H9 (cell line): ENCODE results near the gene VEZF1. TPM values are rescaled to one million over a fixed set of nuclear protein-coding genes. Genes with fewer than 3 reads are reported as not detected.

ENCODE experiments used
- DNase-seq: peaks from one replicate; pipeline ENCODE4 v3.0.0-alpha.2; 2017
- H2AFZ ChIP-seq: one replicate; pipeline ENCODE4 v1.6.1; 2013; ENCODE audit warnings: mild to moderate bottlenecking, low read length, control low read depth, moderate library complexity
- H2AK5ac ChIP-seq: 2 replicates; pipeline ENCODE4 v1.6.1; 2013; ENCODE audit warnings: low read length, control low read depth, mixed read lengths; ENCODE audit not compliant: insufficient read length
- H2BK120ac ChIP-seq: one replicate; pipeline ENCODE4 v1.6.1; 2013; ENCODE audit warnings: low read depth, mild to moderate bottlenecking, low read length, control low read depth, inconsistent platforms; ENCODE audit not compliant: poor library complexity, severe bottlenecking
- H2BK12ac ChIP-seq: 2 replicates; pipeline ENCODE4 v1.6.1; 2013; ENCODE audit warnings: low read length, control low read depth, mixed read lengths, low read depth; ENCODE audit not compliant: insufficient read length
- H2BK15ac ChIP-seq: 2 replicates; pipeline ENCODE4 v1.6.1; 2013; ENCODE audit warnings: low read depth, low read length, control low read depth
- H2BK20ac ChIP-seq: one replicate; pipeline ENCODE4 v1.6.1; 2013; ENCODE audit warnings: low read depth, mild to moderate bottlenecking, low read length, control low read depth, inconsistent platforms; ENCODE audit not compliant: poor library complexity, severe bottlenecking
- H2BK5ac ChIP-seq: 2 replicates; pipeline ENCODE4 v1.6.1; 2013; ENCODE audit warnings: low read length, control low read depth, mixed read lengths; ENCODE audit not compliant: insufficient read length
- H3K14ac ChIP-seq: 2 replicates; pipeline ENCODE4 v1.6.1; 2013; ENCODE audit warnings: low read length, control low read depth; ENCODE audit not compliant: insufficient read depth
- H3K18ac ChIP-seq: 2 replicates; pipeline ENCODE4 v1.6.1; 2013; ENCODE audit warnings: low read depth, mild to moderate bottlenecking, mixed read lengths, low read length, control low read depth; ENCODE audit not compliant: insufficient read length
- H3K23ac ChIP-seq: 2 replicates; pipeline ENCODE4 v1.6.1; 2013; ENCODE audit warnings: low read length, control low read depth, mixed read lengths, low read depth; ENCODE audit not compliant: insufficient read length
- H3K23me2 ChIP-seq: 2 replicates; pipeline ENCODE4 v1.6.1; 2013; ENCODE audit warnings: low read depth, mild to moderate bottlenecking, mixed read lengths, low read length, control low read depth; ENCODE audit not compliant: insufficient read length, poor library complexity, severe bottlenecking
- H3K27ac ChIP-seq: 2 replicates; pipeline ENCODE4 v1.5.1; 2013; ENCODE audit warnings: low read length, control low read depth, mixed read lengths, low read depth; ENCODE audit not compliant: insufficient read length
- H3K27me3 ChIP-seq: 2 replicates; pipeline ENCODE4 v1.6.1; 2013; ENCODE audit warnings: low read length, control low read depth, inconsistent platforms; ENCODE audit not compliant: insufficient read depth
- H3K4ac ChIP-seq: 2 replicates; pipeline ENCODE4 v1.6.1; 2013; ENCODE audit warnings: low read depth, mild to moderate bottlenecking, control low read depth, inconsistent platforms, low read length, moderate library complexity
- H3K4me1 ChIP-seq: 2 replicates; pipeline ENCODE4 v1.6.1; 2013; ENCODE audit warnings: low read length, control low read depth, inconsistent platforms; ENCODE audit not compliant: insufficient read depth
- H3K4me2 ChIP-seq: 2 replicates; pipeline ENCODE4 v1.6.1; 2013; ENCODE audit warnings: low read length, control low read depth, mixed read lengths; ENCODE audit not compliant: insufficient read length, insufficient read depth
- H3K56ac ChIP-seq: 2 replicates; pipeline ENCODE4 v1.6.1; 2013; ENCODE audit warnings: low read depth, mild to moderate bottlenecking, mixed read lengths, low read length, control low read depth; ENCODE audit not compliant: insufficient read length
- H3K79me1 ChIP-seq: 2 replicates; pipeline ENCODE4 v1.6.1; 2013; ENCODE audit warnings: low read depth, mild to moderate bottlenecking, moderate library complexity, low read length, control low read depth, inconsistent platforms; ENCODE audit not compliant: insufficient read depth, poor library complexity, severe bottlenecking
- H3K79me2 ChIP-seq: 2 replicates; pipeline ENCODE4 v1.6.1; 2013; ENCODE audit warnings: low read length, control low read depth, inconsistent platforms; ENCODE audit not compliant: insufficient read depth
- H3K9ac ChIP-seq: 2 replicates; pipeline ENCODE4 v1.6.1; 2013; ENCODE audit warnings: low read length, control low read depth, mixed read lengths; ENCODE audit not compliant: insufficient read length; ENCODE audit errors: extremely low read depth
- H3K9me3 ChIP-seq: one replicate; pipeline ENCODE4 v1.6.1; 2013; ENCODE audit warnings: low read depth, low read length, inconsistent platforms; ENCODE audit not compliant: control insufficient read depth
- H3T11ph ChIP-seq: one replicate; pipeline ENCODE4 v1.6.1; 2013; ENCODE audit warnings: mild to moderate bottlenecking, low read length, control low read depth, inconsistent platforms
- H4K20me1 ChIP-seq: one replicate; pipeline ENCODE4 v1.6.1; 2013; ENCODE audit not compliant: control insufficient read depth, insufficient read length, insufficient read depth
- H4K5ac ChIP-seq: 2 replicates; pipeline ENCODE4 v1.6.1; 2013; ENCODE audit warnings: low read depth, mild to moderate bottlenecking, mixed read lengths, low read length, control low read depth; ENCODE audit not compliant: insufficient read length
- H4K8ac ChIP-seq: replicated peaks from 2 replicates; pipeline ENCODE4 v1.6.1; 2013; ENCODE audit warnings: low read length, control low read depth, mixed read lengths, low read depth; ENCODE audit not compliant: insufficient read length
- H4K91ac ChIP-seq: 2 replicates; pipeline ENCODE4 v1.6.1; 2013; ENCODE audit warnings: low read depth, mild to moderate bottlenecking, moderate library complexity, mixed read lengths, low read length, control low read depth; ENCODE audit not compliant: insufficient read length
- H3K27ac Mint-ChIP-seq, 3 experiments: 2 replicates in 2 of 3; 3 replicates in 1 of 3; pipeline ENCODE4 v1.8.0; 2020 to 2021; ENCODE audit warnings: mixed read lengths in 3 of 3, mild to moderate bottlenecking in 1 of 3, moderate library complexity in 1 of 3
- H3K27me3 Mint-ChIP-seq: 2 replicates; pipeline ENCODE4 v1.8.0; 2021; ENCODE audit warnings: low read depth, mild to moderate bottlenecking, moderate library complexity, mixed read lengths
- H3K36me3 Mint-ChIP-seq, 3 experiments: 2 replicates in 2 of 3; 3 replicates in 1 of 3; pipeline ENCODE4 v1.8.0; 2020 to 2021; ENCODE audit warnings: low read depth in 3 of 3, mixed read lengths in 3 of 3; ENCODE audit not compliant: insufficient read depth in 1 of 3
- H3K4me1 Mint-ChIP-seq, 2 experiments: 2 replicates each; pipeline ENCODE4 v1.8.0; 2020; ENCODE audit warnings: mixed read lengths in 2 of 2
- H3K4me3 Mint-ChIP-seq, 2 experiments: 2 replicates in 1 of 2; 3 replicates in 1 of 2; pipeline ENCODE4 v1.8.0; 2020 to 2021; ENCODE audit warnings: mild to moderate bottlenecking in 2 of 2, mixed read lengths in 2 of 2, moderate library complexity in 1 of 2
- H3K9me3 Mint-ChIP-seq, 2 experiments: 2 replicates in 1 of 2; 3 replicates in 1 of 2; pipeline ENCODE4 v1.8.0; 2020; ENCODE audit warnings: mild to moderate bottlenecking in 2 of 2, mixed read lengths in 2 of 2, moderate library complexity in 1 of 2
- CTCF ChIP-seq: fragments of 200-600 bp; sonication (generic); conservative IDR thresholded peaks from 3 replicates; pipeline ENCODE4 v1.8.0; 2021; ENCODE audit warnings: antibody characterized with exemption, mild to moderate bottlenecking
- WGBS: extraction: QIAGEN DNeasy Blood & Tissue Kit; methylation state at CpG from one replicate; pipeline ENCODE4 v1.1.7; 2013; ENCODE audit warnings: missing lambda C conversion rate, low lambda C conversion rate, mixed read lengths; ENCODE audit not compliant: insufficient read length; ENCODE audit errors: extremely low coverage; 5-methylcytosine and 5-hydroxymethylcytosine counted together
- total RNA-seq: library from RNA; stranded (reverse); gene quantifications from 2 replicates; pipeline ENCODE4 v1.2.1, GENCODE V29; 2021

Gene VEZF1
- total RNA-seq, 1 experiment from 2014 or later = 58.1 TPM

- no peak overlapping the region for H4K5ac ChIP-seq
- WGBS = no CpG with 5 or more reads among the region's 5 CpGs
- no peak overlapping the region for H2BK12ac ChIP-seq
- no peak overlapping the region for H3K9ac ChIP-seq
- H4K20me1 ChIP-seq = no peaks in the 10 kb centered on the region
- H3K4me1 ChIP-seq = no peaks in the 10 kb centered on the region
- H2AFZ ChIP-seq = no peak overlapping the region
- H3K18ac ChIP-seq = no peak overlapping the region
- H3K79me2 ChIP-seq = no peaks in the 10 kb centered on the region
- H2AK5ac ChIP-seq = no peak overlapping the region
- Mint-ChIP-seq H3K4me3 (peak overlapping the region in 1 of 2 experiments; percentile 2; a peak in 2 of 5 replicates), H3K9me3 (no peaks in the 10 kb centered on the region), H3K27ac (peak overlapping the region in 2 of 3 experiments; percentile 40 to 46; a peak in 3 of 7 replicates), H3K27me3 (peaks cover 77% of the 10 kb centered on the region), H3K4me1 (peaks cover 27 to 49% of the 10 kb centered on the region in 2 experiments), H3K36me3 (no peaks in the 10 kb centered on the region; a peak in 1 of 7 replicates)
- H3K56ac ChIP-seq = no peak overlapping the region
- no peak overlapping the region for H4K8ac ChIP-seq
- no peak overlapping the region for H3K14ac ChIP-seq
- H3K27ac ChIP-seq = no peak overlapping the region
- no peaks in the 10 kb centered on the region for H3K79me1 ChIP-seq
- H3K23ac ChIP-seq = no peak overlapping the region
- H2BK5ac ChIP-seq = no peak overlapping the region
- H2BK20ac ChIP-seq = no peak overlapping the region
- no peak for TF ChIP-seq CTCF
- no peaks in the 10 kb centered on the region for H3K9me3 ChIP-seq
- no peak overlapping the region for H2BK15ac ChIP-seq
- no peak for DNase-seq
- no peak overlapping the region for H2BK120ac ChIP-seq
- no peaks in the 10 kb centered on the region for H3K23me2 ChIP-seq
- H3K4me2 ChIP-seq = no peak overlapping the region
- H4K91ac ChIP-seq = no peak overlapping the region
- H3K4ac ChIP-seq = no peak overlapping the region
- no peak overlapping the region for H3T11ph ChIP-seq
- H3K27me3 ChIP-seq = no peaks in the 10 kb centered on the region; the same call in 1 of the 2 replicates
Observed at GRCh38 chr17:57927048-57927723, 60.9 kb downstream of the VEZF1 start.
